ENCODE data around the gene THRSP. TPM values are rescaled to one million over a fixed set of nuclear protein-coding genes. Genes with fewer than 3 reads are reported as not detected.

THRSP gene
- total and polyA plus RNA-seq, 2 donors (not counting 1 experiment from before 2014, with no cell fraction given): not detected

DNA sequence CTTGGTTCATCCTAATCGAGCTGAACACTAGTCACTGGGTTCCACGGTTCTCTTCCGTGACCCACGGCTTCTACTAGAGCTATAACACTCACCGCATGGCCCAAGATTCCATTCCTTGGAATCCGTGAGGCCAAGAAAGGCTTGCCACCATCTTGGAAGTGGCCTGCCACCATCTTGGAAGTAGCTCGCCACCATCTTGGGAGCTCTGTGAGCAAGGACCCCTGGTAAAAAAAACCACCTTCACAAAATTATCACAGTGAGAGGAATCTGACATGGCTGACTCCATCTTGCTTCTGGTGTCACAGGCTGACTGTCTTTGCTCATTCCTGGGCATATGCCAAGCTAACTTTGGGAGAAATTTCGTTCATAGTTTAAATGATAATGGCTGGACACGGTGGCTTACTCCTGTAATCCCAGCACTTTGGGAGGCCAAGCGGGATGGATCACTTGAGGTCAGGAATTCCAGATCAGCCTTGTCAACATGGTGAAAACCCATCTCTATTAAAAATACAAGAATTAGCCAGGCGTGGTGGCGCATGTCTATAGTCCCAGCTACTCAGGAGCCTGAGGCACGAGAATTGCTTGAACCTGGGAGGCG is 21.7 kb upstream of the THRSP start:
- Mint-ChIP-seq H3K27ac (no peak overlapping the region), H3K4me1 (peaks cover 20% of the 10 kb centered on the region), H3K27me3 (peaks cover 10% of the 10 kb centered on the region), H3K9me3 (ENCODE audit: insufficient read depth) (no peaks in the 10 kb centered on the region), H3K4me3 (no peak overlapping the region)
- H3K27me3 ChIP-seq (replicated peaks in 1 of 4; ENCODE audit: control extremely low read depth in 1 of 4, control insufficient read depth in 3 of 4, insufficient read depth in 4 of 4, low read length in 3 of 4): peaks cover 0 to 3% (median 0%) of the 10 kb centered on the region in 4 experiments
- WGBS (ENCODE audit: insufficient coverage): 98% methylated on average over 11 of the region's 14 CpGs
- H3K27ac ChIP-seq (ENCODE audit: low read length in 2 of 2): no peak overlapping the region
- intact Hi-C loops (cut with micrococcal nuclease): no loop called here
- no peak overlapping the region for H3K9ac ChIP-seq (ENCODE audit: low read length)
- no peaks in the 10 kb centered on the region for H3K79me2 ChIP-seq (ENCODE audit: control insufficient read depth, insufficient read depth, low read length)
- H2AFZ ChIP-seq (ENCODE audit: insufficient read depth, low read depth, low read length, poor library complexity, severe bottlenecking): no peak overlapping the region
- H3K9me3 ChIP-seq (ENCODE audit: control extremely low read depth in 1 of 3, control insufficient read depth in 2 of 3, insufficient read depth in 1 of 3, low read length in 2 of 3): no peaks in the 10 kb centered on the region
- no peak for TF ChIP-seq CTCF (IDR thresholded peaks at IDR 0.05)
- TF ChIP-seq EZH2 (IDR thresholded peaks at IDR 0.05; ENCODE audit: borderline replicate concordance, insufficient read depth, low read depth, low read length, poor library complexity, severe bottlenecking): no peak
- no peak overlapping the region for H3K4me2 ChIP-seq (replicated peaks; ENCODE audit: low read depth, low read length, poor library complexity, severe bottlenecking)
- H4K20me1 ChIP-seq (ENCODE audit: control insufficient read depth, insufficient read depth, low read length, poor library complexity, severe bottlenecking): no peaks in the 10 kb centered on the region
- CTCF ChIA-PET: interaction anchor here (0.6 to 1.1 kb wide), 2 partner anchors 45 to 52 kb away, joined by 3 read pairs; no protein-coding TSS in a partner anchor
- peaks cover 9 to 10% of the 10 kb centered on the region in 2 donors for H3K4me1 ChIP-seq (ENCODE audit: control insufficient read depth in 2 of 2, insufficient read depth in 2 of 2, low read length in 2 of 2)
- no peak for DNase-seq
- no peak for ATAC-seq (ENCODE audit: low read depth)
- POLR2A ChIA-PET: no interaction called here
- H3K36me3 ChIP-seq (replicated peaks in 1 of 2; ENCODE audit: control extremely low read depth in 1 of 2, control insufficient read depth in 1 of 2, extremely low read depth in 1 of 2, insufficient read depth in 2 of 2, low read length in 1 of 2): no peaks in the 10 kb centered on the region
- H3K4me3 ChIP-seq (ENCODE audit: control extremely low read depth in 1 of 5, extremely low read depth in 1 of 5, insufficient read depth in 1 of 5, low read depth in 2 of 5, low read length in 4 of 5): no peak overlapping the region

- H3K4me1 Mint-ChIP-seq: peaks cover 18% of the 10 kb centered on the region
- no peak overlapping the region for H3K9ac ChIP-seq (ENCODE audit: low read length)
- intact Hi-C loops (cut with micrococcal nuclease): no loop called here
- H3K27ac ChIP-seq (ENCODE audit: low read length in 2 of 2): no peak overlapping the region
- no peak for DNase-seq
- peaks cover 10% of the 10 kb centered on the region for H3K27me3 Mint-ChIP-seq
- no peaks in the 10 kb centered on the region for H4K20me1 ChIP-seq (ENCODE audit: control insufficient read depth, insufficient read depth, low read length, poor library complexity, severe bottlenecking)
- H3K9me3 Mint-ChIP-seq (ENCODE audit: insufficient read depth): no peaks in the 10 kb centered on the region
- H3K4me1 ChIP-seq (ENCODE audit: control insufficient read depth in 2 of 2, insufficient read depth in 2 of 2, low read length in 2 of 2): peaks cover 9% of the 10 kb centered on the region in 2 donors
- H2AFZ ChIP-seq (ENCODE audit: insufficient read depth, low read depth, low read length, poor library complexity, severe bottlenecking): no peak overlapping the region
- no peaks in the 10 kb centered on the region for H3K9me3 ChIP-seq (ENCODE audit: control extremely low read depth in 1 of 3, control insufficient read depth in 2 of 3, insufficient read depth in 1 of 3, low read length in 2 of 3)
- TF ChIP-seq CTCF (IDR thresholded peaks at IDR 0.05) (no peak), EZH2 (IDR thresholded peaks at IDR 0.05; ENCODE audit: borderline replicate concordance, insufficient read depth, low read depth, low read length, poor library complexity, severe bottlenecking) (no peak)
- no peak overlapping the region for H3K4me3 ChIP-seq (ENCODE audit: control extremely low read depth in 1 of 5, extremely low read depth in 1 of 5, insufficient read depth in 1 of 5, low read depth in 2 of 5, low read length in 4 of 5)
- POLR2A ChIA-PET: no interaction called here
- no peak overlapping the region for H3K4me2 ChIP-seq (replicated peaks; ENCODE audit: low read depth, low read length, poor library complexity, severe bottlenecking)
- no peaks in the 10 kb centered on the region for H3K36me3 ChIP-seq (replicated peaks in 1 of 2; ENCODE audit: control extremely low read depth in 1 of 2, control insufficient read depth in 1 of 2, extremely low read depth in 1 of 2, insufficient read depth in 2 of 2, low read length in 1 of 2)
- H3K79me2 ChIP-seq (ENCODE audit: control insufficient read depth, insufficient read depth, low read length): no peaks in the 10 kb centered on the region
- H3K4me3 Mint-ChIP-seq: no peak overlapping the region
- no peak overlapping the region for H3K27ac Mint-ChIP-seq
- H3K27me3 ChIP-seq (replicated peaks in 1 of 4; ENCODE audit: control extremely low read depth in 1 of 4, control insufficient read depth in 3 of 4, insufficient read depth in 4 of 4, low read length in 3 of 4): peaks cover 0 to 3% (median 0%) of the 10 kb centered on the region in 4 experiments
- CTCF ChIA-PET: interaction anchor here (1.3 to 3.5 kb wide), 7 partner anchors 9 to 520 kb away, joined by 4 to 16 read pairs (median 8); partner anchors contain the start of genes INTS4 and NDUFC2
- WGBS (ENCODE audit: insufficient coverage): 100% methylated on average over 4 of the region's 5 CpGs
- no peak for ATAC-seq (ENCODE audit: low read depth)
Observed at GRCh38 chr11:78044706-78045105, 19.0 kb upstream of the THRSP start.
